ENCODE results near the gene LMNTD2.

The LMNTD2 gene

DNA sequence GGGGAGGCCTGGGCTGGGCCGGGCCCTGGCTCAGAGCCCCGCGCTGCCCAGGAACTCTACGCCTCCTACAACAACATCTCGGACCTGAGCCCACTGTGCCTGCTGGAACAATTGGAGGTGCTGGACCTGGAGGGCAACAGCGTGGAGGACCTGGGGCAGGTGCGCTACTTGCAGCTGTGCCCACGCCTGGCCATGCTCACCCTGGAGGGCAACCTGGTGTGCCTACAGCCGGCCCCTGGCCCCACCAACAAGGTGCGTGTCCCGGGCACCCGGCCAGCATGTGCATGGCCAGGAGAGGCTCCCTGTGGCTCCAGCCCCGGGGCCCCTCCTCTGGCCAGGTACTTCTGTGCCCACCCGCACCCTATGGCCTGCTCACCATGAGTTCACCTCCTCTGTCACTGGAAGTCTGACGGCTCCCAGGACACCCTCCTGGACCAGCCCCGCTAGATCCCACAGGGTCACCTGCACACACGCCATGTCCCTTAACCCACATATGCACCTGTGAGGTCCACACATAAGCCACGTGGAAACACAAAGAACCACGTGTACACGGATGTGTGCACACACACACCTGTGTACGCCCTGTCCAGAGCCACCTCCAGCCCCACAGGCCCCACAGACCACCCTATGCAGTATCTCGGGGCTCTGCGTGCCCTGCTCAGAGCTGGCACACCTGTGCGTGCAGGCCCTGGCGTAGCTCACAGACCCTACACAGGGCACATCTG is 10.4 kb downstream of the LMNTD2 start:
- no peak overlapping the region for H3K4me3 ChIP-seq (ENCODE audit: low read depth, low read length)
- no peak for TF ChIP-seq CTCF (IDR thresholded peaks at IDR 0.05; ENCODE audit: low read depth, low read length)

DNA sequence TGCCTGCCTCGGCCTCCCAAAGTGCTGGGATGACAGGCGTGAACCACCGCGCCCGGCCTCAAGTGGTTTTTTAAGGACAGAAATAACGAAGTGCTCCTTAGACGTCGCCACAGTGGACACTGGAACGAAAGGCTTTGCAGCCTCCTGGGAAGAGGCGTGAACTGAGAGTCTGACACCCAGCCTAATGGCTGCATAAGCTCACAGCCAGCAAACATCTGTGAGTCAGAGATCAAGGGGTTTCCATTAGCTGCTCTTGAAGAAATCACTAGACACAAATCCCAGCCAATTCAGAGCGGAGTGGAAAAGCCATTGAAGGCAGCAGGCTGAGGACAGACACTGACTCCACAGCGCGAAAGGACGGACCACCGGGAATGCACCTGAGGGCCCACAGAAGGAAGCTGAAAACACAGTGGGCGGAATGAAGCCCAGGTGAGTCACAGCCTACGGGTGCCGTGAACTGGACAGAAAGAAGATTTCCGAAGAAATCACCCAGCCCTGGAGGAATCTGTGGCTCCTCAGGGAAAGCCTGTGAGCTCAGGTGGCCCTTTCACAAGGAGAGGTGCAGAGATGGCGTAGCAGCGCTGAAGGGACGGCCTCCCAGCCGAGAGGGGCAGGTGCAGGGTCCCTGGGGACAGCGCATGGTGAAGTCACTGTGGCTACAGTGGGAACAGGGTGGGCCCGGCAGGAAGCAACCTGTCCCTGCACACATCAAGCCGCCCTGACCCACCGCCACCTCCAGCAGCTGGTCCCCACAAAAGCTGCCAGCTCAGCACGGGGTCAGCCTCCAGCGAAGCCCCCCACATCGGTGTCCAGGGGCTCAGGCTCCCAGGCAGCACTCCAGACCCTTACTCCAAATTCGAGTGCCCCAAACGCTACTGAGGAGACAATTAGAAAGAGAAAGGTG is 11.6 kb downstream of the LMNTD2 start:
- TF ChIP-seq CTCF (IDR thresholded peaks at IDR 0.05; ENCODE audit: low read depth, low read length) = no peak
- no peak overlapping the region for H3K4me3 ChIP-seq (ENCODE audit: low read depth, low read length)

DNA sequence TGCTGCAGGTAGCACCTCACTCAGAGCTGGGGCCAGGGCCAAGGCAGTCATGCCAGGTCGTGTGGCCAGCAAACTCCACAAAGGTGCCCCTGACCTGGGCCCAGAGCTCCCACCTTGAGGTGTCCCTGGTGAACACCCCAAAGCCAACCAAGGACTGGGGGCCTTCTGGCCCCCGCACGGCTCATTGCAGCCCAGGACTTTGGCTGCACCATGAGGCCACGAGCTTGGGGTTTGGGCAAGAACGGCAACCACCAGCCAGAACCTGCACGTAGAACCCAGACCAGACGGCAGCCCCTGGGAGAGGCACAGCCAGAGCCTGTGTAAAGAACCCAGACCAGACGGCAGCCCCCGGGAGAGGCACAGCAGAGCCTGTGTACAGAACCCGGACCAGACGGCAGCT is 15.4 kb downstream of the LMNTD2 start:
- H3K4me3 ChIP-seq (ENCODE audit: low read depth, low read length) = no peak overlapping the region
- TF ChIP-seq CTCF (IDR thresholded peaks at IDR 0.05; ENCODE audit: low read depth, low read length) = no peak

GRCh38 chr11:544817-545166 is 15.7 kb downstream of the LMNTD2 start:
- TF ChIP-seq CTCF (IDR thresholded peaks at IDR 0.05; ENCODE audit: low read depth, low read length) = no peak
- no peak overlapping the region for H3K4me3 ChIP-seq (ENCODE audit: low read depth, low read length)

DNA sequence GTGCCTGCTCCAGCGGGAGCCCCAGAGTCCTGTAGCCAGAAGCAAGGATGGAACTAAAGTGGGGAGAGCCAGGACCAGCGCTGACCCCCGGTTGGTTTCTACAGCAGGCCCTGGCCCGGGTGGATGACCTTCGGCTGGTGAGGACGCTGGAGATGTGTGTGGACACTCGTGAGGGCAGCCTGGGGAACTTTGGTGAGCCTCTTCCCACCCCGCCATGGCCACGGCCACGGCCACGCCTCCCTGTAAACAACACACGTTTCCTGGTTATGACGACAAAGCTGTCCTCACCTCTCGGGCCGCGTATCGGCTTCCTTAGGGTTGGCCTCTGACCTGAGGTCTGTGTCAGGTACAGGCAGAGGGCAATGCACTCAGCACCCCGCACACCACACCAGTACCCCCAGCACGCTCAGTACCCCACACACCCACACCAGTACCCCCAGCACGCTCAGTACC is 19.1 kb downstream of the LMNTD2 start:
- no peak overlapping the region for H3K4me3 ChIP-seq (ENCODE audit: low read depth, low read length)
- no peak for TF ChIP-seq CTCF (IDR thresholded peaks at IDR 0.05; ENCODE audit: low read depth, low read length)

- no peak overlapping the region for H3K4me3 ChIP-seq (ENCODE audit: low read depth, low read length)
- TF ChIP-seq CTCF (IDR thresholded peaks at IDR 0.05; ENCODE audit: low read depth, low read length) = no peak
Measured at GRCh38 chr11:540583-541432, 19.7 kb downstream of the LMNTD2 start.

Data from WI38 (cell line).